Breast epithelium (tissue), 3 donors: ENCODE results near the gene NOL4L.

Source experiments
- CTCF ChIP-seq, 3 donors: fragments of 450-650 bp; IDR thresholded peaks; one replicate each; pipeline ENCODE4 v1.5.1; 2016 to 2017; ENCODE audit warnings: antibody characterized with exemption in 3 of 3, mild to moderate bottlenecking in 3 of 3, moderate library complexity in 3 of 3
- POLR2AphosphoS5 ChIP-seq, 3 donors: sonication (generic); formaldehyde crosslinking; IDR thresholded peaks; one replicate each; pipeline ENCODE4 v1.6.1; 2017; ENCODE audit warnings: antibody characterized with exemption in 3 of 3

GRCh38 chr20:32415494-32415893, 169.6 kb downstream of the NOL4L start:
- no peak for TF ChIP-seq CTCF (IDR thresholded peaks at IDR 0.05)
- TF ChIP-seq POLR2AphosphoS5 (IDR thresholded peaks at IDR 0.05), result no peak
